T47D (cell line): ENCODE data around the gene SLC30A7.
"Not testable (repeated sequence)": the region's sequence is repeated elsewhere in the genome, so short reads cannot be mapped to it uniquely, and the experiment has no call there.

Experiments used
- DNase-seq, 2 experiments: peaks; one replicate each; pipeline versions ENCODE4 v3.0.0 to v3.0.0-alpha.2; 2011 to 2012; ENCODE audit warnings: low read depth in 1 of 2, low spot score in 1 of 2
- JUND ChIP-seq: IDR thresholded peaks from 2 replicates; pipeline ENCODE4 v1.6.1; 2012; ENCODE audit warnings: low read depth
- in situ Hi-C: cut with HindIII; loops from 2 replicates; pipeline ENCODE4 v1.10.0; 2016; ENCODE audit warnings: low sequenced_read_pairs, low pct_unique_long_range_greater_than_20kb

SLC30A7 gene

GRCh38 chr1:100895540-100896480 lies at the start of gene SLC30A7:
Gene SLC30A7, plus strand, starts transcription at chr1:100896090. Its CDS starts 173 bp downstream, at chr1:100896263.
- peak; percentile 41 to 94 for DNase-seq
- TF ChIP-seq JUND = no peak
- in situ Hi-C loops = no loop called here

GRCh38 chr1:100847361-100848082 lies 48.4 kb upstream of the SLC30A7 start:
- no peak for TF ChIP-seq JUND
- in situ Hi-C loops = no loop called here
- no peak for DNase-seq

GRCh38 chr1:100851726-100852125 lies 44.2 kb upstream of the SLC30A7 start:
- in situ Hi-C loops = no loop called here
- no peak for TF ChIP-seq JUND
- DNase-seq = no peak

- DNase-seq = no peak
- TF ChIP-seq JUND = no peak
- in situ Hi-C loops = no loop called here
Observed at GRCh38 chr1:100852976-100853375, 42.9 kb upstream of the SLC30A7 start.

- in situ Hi-C loops, DNase-seq: not testable (repeated sequence)
Observed at GRCh38 chr1:100855116-100855515, 40.8 kb upstream of the SLC30A7 start.

- in situ Hi-C loops = no loop called here
- TF ChIP-seq JUND = no peak
- no peak for DNase-seq
Observed at GRCh38 chr1:100860397-100860991, 35.4 kb upstream of the SLC30A7 start.

- no peak for DNase-seq
- TF ChIP-seq JUND = no peak
- in situ Hi-C loops = no loop called here
Observed at GRCh38 chr1:100861379-100861778, 34.5 kb upstream of the SLC30A7 start.

- no peak for TF ChIP-seq JUND
- no peak for DNase-seq
- in situ Hi-C loops = no loop called here
Observed at GRCh38 chr1:100862591-100862990, 33.3 kb upstream of the SLC30A7 start.

GRCh38 chr1:100866041-100866900 lies 29.6 kb upstream of the SLC30A7 start:
- in situ Hi-C loops = no loop called here
- no peak for TF ChIP-seq JUND
- peak; percentile 2 to 22 for DNase-seq

- in situ Hi-C loops = no loop called here
- no peak for DNase-seq
- TF ChIP-seq JUND = no peak
Observed at GRCh38 chr1:100866901-100867206, 29.0 kb upstream of the SLC30A7 start.

GRCh38 chr1:100868364-100868995 lies 27.4 kb upstream of the SLC30A7 start:
- DNase-seq = peak; percentile 2 to 35
- in situ Hi-C loops = no loop called here
- no peak for TF ChIP-seq JUND

- no peak for TF ChIP-seq JUND
- in situ Hi-C loops = no loop called here
- DNase-seq = no peak
Observed at GRCh38 chr1:100869996-100870395, 25.9 kb upstream of the SLC30A7 start.
